ENCODE results near the gene NXT2.
"Not testable (repeated sequence)": the region's sequence is repeated elsewhere in the genome, so short reads cannot be mapped to it uniquely, and the experiment has no call there.

Gene NXT2

DNA sequence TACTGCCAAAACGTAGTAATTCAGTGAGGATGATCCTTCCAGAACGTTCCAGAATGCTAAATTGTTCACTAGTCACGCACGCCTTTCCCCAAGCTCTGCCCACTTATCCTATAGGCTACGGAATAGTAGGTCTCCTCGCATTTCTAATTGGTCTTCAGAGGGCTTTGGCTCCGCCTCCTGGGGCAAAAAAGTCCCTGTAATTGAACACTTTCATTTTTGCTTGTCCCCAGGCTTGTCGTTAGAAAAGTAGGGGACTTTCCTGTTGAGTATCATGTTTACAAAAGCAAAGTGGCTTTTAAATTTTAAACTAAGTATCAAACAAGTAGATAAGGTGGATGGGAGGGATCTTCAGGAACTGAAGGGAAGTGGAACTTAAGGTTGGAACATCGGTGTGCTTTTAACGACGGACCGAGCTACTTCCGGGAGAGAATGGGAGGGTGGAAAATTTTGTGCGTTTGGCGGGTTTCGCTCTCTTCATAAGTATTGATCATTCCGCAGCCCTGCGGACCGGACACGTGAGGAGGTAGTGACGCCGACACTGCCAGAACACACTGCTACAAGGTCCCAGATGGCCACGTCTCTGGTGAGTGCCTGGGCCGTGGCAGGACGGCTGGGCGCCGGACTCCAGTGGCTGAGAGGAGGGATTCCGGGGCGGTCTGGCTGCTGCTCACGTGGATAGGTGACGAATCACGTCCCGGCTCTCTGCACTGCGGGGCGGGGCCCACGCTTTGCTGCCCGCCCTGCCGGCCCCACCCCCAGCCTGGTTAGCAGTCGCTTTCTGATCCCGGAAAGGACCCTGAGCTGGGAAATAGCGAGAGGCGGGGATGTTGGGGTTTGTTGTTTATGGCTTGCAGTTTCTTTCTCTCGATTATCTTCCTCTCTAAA, at the start of gene NXT2:
Gene NXT2, plus strand, starts transcription at position 406 of the 885 bp plus-strand sequence. Its CDS starts 163 bp downstream, at position 569.
- DNase-seq = peak; percentile 86 to 89

DNA sequence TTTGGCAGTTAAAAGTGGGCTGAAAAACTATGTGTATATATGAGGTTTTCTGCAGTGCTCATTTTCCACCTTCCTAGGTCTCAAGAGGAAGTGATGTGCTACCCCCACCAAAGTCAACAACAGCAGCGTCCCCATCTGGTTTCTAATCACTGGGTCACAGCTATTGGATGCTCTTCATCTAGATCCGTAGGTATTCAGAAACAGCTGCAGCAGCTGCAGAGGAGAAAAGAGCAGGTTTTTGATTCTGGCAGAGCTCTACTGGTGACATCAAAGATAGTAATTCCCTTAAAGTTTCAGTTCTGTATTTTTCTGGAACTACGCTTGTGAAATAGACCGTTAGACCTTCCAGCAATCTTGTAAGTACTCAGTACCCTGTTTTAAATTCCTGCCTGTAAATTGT, 49.0 kb upstream of the NXT2 start:
- DNase-seq = no peak

DNA sequence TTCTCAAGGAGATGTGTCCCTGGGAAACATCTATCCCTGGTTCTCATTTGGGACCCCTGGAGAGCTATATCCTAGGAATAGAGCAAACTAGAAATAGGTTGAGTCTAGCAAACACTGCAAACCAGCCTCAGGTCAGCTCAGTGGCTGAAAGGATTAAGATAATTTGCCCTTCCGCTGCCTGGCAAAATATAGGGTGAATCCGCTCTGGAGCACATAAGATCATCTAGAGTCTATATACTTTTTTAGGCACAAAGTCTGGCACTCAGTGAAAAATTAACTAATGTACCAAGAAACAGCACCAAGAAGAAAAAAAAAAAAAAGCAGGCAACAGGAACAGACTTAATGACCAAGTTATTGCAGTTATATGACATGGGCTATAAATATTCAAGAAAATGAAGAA, 47.5 kb upstream of the NXT2 start:
- DNase-seq = no peak

GRCh38 chrX:109498434-109498833, 38.2 kb upstream of the NXT2 start:
- no peak for DNase-seq

DNA sequence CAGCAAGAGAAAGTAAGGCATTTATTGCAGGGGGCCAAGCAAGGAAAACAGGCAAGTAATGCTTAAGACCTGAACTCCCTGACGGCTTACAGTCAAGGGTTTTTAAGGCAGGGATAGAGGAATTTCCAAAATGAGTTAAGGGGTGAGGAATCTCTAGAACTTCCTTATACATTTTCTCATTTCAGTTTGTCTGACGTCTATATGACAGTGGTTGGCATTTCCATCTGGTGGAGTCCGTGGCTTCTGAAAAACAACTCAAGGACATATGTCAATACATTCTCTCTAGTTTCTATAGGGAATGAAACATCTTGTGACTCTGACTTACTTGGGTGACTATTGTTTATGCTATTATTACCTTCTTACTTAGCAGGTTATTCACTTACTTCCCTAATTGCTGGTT, 35.5 kb upstream of the NXT2 start:
- no peak for DNase-seq

DNA sequence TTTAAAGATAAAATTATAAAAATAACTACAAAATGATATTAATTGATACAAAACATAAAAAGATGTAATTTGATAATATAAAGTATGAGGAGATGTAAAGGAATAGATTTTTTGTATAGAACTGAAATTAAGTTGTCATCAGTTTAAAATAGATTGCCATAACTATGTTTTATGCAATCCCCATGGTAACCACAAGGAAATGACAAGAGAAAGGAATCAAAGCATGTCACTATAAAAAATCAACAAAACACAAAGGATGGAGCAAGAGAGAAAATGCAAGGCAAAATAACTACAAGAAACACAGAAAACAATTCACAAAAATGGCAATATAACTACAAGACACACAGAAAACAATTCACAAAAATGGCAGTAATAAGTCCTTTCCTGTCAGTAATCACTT, 27.7 kb upstream of the NXT2 start:
- no peak for DNase-seq

GRCh38 chrX:109511113-109511512, 25.5 kb upstream of the NXT2 start:
- no peak for DNase-seq

DNA sequence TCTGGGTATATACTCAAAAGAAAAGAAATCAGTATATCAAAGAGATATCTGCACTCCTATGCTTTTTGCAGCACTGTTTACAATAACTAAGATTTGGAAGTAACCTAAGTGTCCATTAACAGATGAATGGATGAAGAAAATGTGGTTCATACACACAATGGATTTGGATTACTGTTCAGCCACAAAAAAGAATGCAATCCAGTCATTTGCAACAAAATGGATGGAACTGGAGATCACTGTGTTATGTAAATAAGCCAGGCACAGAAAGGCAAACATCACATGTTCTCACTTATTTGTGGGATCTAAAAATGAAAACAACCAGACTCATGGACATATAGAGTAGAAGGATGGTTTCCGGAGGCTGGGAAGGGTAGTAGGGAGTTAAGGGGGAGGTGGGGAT, 17.6 kb upstream of the NXT2 start:
- no peak for DNase-seq

DNA sequence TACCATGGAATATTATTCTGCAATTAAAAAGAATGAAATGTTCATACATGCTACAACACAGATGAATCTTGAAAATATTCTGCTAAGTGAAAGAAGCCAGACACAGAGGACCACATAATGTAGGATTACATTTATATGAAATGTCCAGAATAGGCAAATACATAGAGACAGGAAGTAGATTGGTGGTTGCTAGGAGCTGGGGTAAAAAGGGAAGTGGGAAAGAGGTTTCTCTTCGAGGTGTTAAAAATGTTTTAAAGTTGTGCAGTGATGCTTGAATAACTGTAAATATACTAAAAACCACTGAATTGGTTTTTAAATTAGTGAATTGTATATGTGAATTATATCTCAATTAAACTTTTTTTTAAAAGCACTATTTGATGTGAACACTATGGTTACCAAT, 3.6 kb upstream of the NXT2 start:
- DNase-seq = no peak

GRCh38 chrX:109533631-109534030, 3.0 kb upstream of the NXT2 start:
- DNase-seq = no peak

- DNase-seq = no peak
Measured at GRCh38 chrX:109534933-109535332, 1.7 kb upstream of the NXT2 start.

DNA sequence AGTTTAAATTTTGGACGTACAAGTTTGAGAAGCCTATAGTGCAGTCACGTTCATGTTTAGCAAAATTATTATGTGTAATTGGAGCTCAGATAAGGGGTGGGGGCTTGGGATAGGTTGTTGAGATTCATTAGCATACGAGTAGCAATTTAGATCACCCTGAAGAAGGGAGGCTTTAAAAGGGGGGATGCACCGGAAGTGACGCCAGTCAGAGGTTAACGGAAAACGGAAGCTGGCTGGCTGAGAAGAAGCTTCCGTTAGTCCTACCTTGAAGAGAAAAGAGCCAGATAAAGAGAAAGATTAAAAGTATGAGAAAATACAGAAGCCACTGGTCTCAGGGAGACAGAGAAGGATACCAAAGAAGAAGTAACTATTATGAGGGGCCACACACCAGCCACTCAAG, 1.1 kb upstream of the NXT2 start:
- no peak for DNase-seq

GRCh38 chrX:109537324-109537665, 651 bp downstream of the NXT2 start:
- no peak for DNase-seq

GRCh38 chrX:109539007-109539406, 2.4 kb downstream of the NXT2 start:
- not testable (repeated sequence) for DNase-seq

- no peak for DNase-seq
Measured at GRCh38 chrX:109553862-109554261, 17.2 kb downstream of the NXT2 start.

DNA sequence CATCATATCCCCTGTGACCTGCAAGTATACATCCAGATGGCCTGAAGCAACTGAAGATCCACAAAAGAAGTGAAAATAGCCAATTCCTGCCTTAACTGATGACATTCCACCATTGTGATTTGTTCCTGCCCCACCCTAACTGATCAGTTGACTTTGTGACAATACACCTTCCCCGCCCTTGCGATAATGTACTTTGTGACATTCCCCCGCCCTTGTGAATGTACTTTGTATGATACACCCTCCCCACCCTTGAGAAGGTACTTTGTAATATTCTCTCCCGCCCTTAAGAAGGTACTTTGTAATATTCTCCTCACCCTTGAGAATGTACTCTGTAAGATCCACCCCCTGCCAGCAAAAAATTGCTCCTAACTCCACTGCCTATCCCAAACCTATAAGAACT, 39.4 kb downstream of the NXT2 start:
- DNase-seq = not testable (repeated sequence)

GRCh38 chrX:109577055-109577454, 40.4 kb downstream of the NXT2 start:
- DNase-seq = no peak

DNA sequence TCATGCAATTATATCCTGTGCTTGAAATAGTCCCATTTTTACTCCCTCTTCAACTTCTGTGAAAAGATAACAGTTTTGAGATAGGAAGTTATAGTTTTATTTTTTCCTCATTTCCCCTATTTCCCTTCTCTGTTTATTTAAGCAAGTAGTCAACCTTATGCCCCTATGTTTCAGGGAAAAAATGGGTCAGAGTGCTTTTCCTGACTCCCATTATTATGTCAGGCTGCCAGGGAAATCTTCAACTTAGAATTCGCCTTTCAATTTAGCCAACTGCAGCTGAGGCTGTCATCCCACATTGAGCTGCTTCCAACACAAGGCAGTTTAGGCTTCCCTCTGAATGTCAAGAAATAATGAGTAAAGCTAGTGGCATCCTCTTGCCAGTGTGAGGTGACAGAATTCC, 42.3 kb downstream of the NXT2 start:
- no peak for DNase-seq

DNA sequence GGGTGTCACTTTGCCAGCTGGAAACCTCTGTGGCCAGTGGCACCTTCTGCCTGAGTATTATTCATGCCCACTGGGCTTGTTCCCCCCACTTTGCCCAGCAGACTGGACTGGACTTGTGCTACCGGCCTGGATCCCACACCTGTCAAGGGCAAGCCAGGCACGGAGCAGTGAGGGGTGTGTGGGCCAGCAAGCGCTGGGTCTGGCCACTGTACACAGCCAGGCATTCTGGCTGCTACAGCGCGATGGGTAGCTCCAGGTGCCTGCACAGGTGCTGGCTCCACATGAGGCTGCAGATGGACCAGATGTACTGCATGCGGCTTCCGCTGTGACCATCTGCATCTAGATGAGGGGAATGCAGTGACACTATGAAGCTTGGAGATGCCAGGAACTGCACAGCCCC, 48.8 kb downstream of the NXT2 start:
- DNase-seq = no peak

DNA sequence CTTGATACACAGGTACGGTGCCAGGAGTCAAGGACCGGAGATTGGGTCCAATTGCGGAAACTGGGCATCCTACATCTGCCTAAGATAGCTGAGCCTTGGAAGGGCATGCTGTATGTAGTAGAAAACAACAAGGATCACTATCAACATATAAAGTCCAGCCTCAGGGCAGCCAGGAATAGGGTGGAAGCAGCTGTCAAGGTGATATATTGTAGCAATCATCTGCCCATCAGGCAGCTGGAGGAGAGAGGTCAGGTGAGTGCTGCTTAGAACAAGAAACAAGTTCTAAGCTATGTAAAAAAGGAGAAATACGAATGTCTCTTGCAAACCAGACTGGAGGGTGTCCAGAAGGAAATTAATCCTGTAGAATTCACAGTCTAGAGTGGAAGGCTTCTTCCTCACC, 53.5 kb downstream of the NXT2 start:
- no peak for DNase-seq

All from CD4-positive, alpha-beta T cell treated with Interleukin-1 beta for 1 hour (primary cell).